Measurements from ENCODE around the gene ADARB2. TPM values are rescaled to one million over a fixed set of nuclear protein-coding genes. Genes with fewer than 3 reads are reported as not detected.

The ADARB2 gene
- total and polyA plus RNA-seq, 3 donors from 2014 or later: 8.5 to 13.0 (median 10.4) TPM

GRCh38 chr10:1658658-1659057 lies 78.7 kb downstream of the ADARB2 start:
- TF ChIP-seq POLR2A (IDR thresholded peaks at IDR 0.05): no peak
- no peak for TF ChIP-seq CTCF (IDR thresholded peaks at IDR 0.05)
- Histone ChIP-seq H3K4me3 (no peak overlapping the region), H3K9me3 (no peaks in the 10 kb centered on the region), H3K27ac (no peak overlapping the region), H3K27me3 (no peaks in the 10 kb centered on the region), H3K4me1 (no peaks in the 10 kb centered on the region), H3K36me3 (ENCODE audit: low read depth, missing control alignments) (no peaks in the 10 kb centered on the region)
- no peak for DNase-seq
- intact Hi-C loops (cut with DNase I; ENCODE audit: low total_unique reads): no loop called here
- WGBS, 2 donors: 82 to 83% methylated on average over 6 of the region's 6 CpGs

- no peaks in the 10 kb centered on the region for H3K36me3 ChIP-seq (ENCODE audit: low read depth, missing control alignments)
- H3K9me3 ChIP-seq: no peaks in the 10 kb centered on the region
- TF ChIP-seq CTCF (IDR thresholded peaks at IDR 0.05) (no peak), POLR2A (IDR thresholded peaks at IDR 0.05) (no peak)
- 35 to 42% methylated on average over 7 of the region's 7 CpGs for WGBS, 2 donors
- no peak overlapping the region for H3K4me3 ChIP-seq
- intact Hi-C loops (cut with DNase I; ENCODE audit: low total_unique reads): no loop called here
- no peak overlapping the region for H3K27ac ChIP-seq
- no peak for DNase-seq
- H3K4me1 ChIP-seq: no peaks in the 10 kb centered on the region
- H3K27me3 ChIP-seq: no peaks in the 10 kb centered on the region
Observed at GRCh38 chr10:1657479-1657878, 79.8 kb downstream of the ADARB2 start.

GRCh38 chr10:1655367-1655766 lies 82.0 kb downstream of the ADARB2 start:
- Histone ChIP-seq H3K36me3 (ENCODE audit: low read depth, missing control alignments) (no peaks in the 10 kb centered on the region), H3K27me3 (no peaks in the 10 kb centered on the region), H3K27ac (no peak overlapping the region), H3K4me1 (no peaks in the 10 kb centered on the region), H3K4me3 (no peak overlapping the region), H3K9me3 (no peaks in the 10 kb centered on the region)
- DNase-seq: no peak
- TF ChIP-seq CTCF (IDR thresholded peaks at IDR 0.05): no peak
- TF ChIP-seq POLR2A (IDR thresholded peaks at IDR 0.05): no peak
- intact Hi-C loops (cut with DNase I; ENCODE audit: low total_unique reads): no loop called here
- 88 to 93% methylated on average over 3 of the region's 3 CpGs for WGBS, 2 donors

- no peak for DNase-seq
- intact Hi-C loops (cut with DNase I; ENCODE audit: low total_unique reads): no loop called here
- H3K4me1 ChIP-seq: no peaks in the 10 kb centered on the region
- H3K27ac ChIP-seq: no peak overlapping the region
- no peak overlapping the region for H3K4me3 ChIP-seq
- no peaks in the 10 kb centered on the region for H3K27me3 ChIP-seq
- H3K9me3 ChIP-seq: no peaks in the 10 kb centered on the region
- TF ChIP-seq CTCF (IDR thresholded peaks at IDR 0.05) (no peak), POLR2A (IDR thresholded peaks at IDR 0.05) (no peak)
- no peaks in the 10 kb centered on the region for H3K36me3 ChIP-seq (ENCODE audit: low read depth, missing control alignments)
- WGBS, 2 donors: 78 to 88% methylated on average over 7 to 9 of the region's 9 CpGs
Observed at GRCh38 chr10:1654811-1655356, 82.4 kb downstream of the ADARB2 start.

GRCh38 chr10:1654247-1654646 lies 83.1 kb downstream of the ADARB2 start:
- WGBS, 2 donors: 68 to 75% methylated on average over 4 to 6 of the region's 6 CpGs
- Histone ChIP-seq H3K27me3 (no peaks in the 10 kb centered on the region), H3K4me1 (no peaks in the 10 kb centered on the region), H3K4me3 (no peak overlapping the region), H3K27ac (no peak overlapping the region), H3K9me3 (no peaks in the 10 kb centered on the region), H3K36me3 (ENCODE audit: low read depth, missing control alignments) (no peaks in the 10 kb centered on the region)
- TF ChIP-seq CTCF (IDR thresholded peaks at IDR 0.05): no peak
- no peak for DNase-seq
- intact Hi-C loops (cut with DNase I; ENCODE audit: low total_unique reads): no loop called here

All from testis (tissue), 3 donors.